ENCODE measurements around the gene SNX4.

The SNX4 gene

DNA sequence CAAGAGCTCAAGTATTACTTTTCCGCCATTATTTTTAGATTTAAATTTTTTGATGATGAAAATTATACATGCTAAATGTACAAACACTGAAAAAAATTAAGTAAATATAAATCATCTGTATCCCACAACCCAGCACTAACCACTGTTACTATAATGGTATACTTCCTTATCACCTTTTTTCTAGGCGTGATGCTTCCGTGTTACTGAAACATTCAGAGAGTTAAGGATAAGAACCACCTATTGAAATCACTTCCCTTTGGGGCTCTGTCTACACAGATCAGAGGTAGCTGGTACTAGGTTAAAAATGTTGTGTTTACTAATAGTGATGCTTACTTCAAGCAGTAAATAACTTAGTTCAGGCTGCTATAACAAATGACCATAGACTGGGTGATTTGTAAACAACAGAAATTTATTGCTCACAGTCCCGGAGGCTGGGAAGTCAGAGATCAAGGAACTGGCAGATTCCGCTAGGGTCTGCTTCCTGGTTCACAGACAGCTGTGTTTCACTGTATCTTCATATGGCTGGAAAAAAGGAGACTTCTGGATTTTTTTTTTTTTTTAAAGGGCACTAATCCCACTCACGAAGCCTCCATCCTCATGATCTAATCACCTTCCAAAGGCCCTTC lies 6.4 kb downstream of the SNX4 start:
- TF ChIP-seq CTCF (conservative IDR thresholded peaks at IDR 0.05; ENCODE audit: control insufficient read depth, insufficient read depth, low read depth, low read length): no peak
- no peak overlapping the region for H3K4me3 ChIP-seq (ENCODE audit: control insufficient read depth, low read depth, low read length)
- no peak for DNase-seq (ENCODE audit: low read depth)

DNA sequence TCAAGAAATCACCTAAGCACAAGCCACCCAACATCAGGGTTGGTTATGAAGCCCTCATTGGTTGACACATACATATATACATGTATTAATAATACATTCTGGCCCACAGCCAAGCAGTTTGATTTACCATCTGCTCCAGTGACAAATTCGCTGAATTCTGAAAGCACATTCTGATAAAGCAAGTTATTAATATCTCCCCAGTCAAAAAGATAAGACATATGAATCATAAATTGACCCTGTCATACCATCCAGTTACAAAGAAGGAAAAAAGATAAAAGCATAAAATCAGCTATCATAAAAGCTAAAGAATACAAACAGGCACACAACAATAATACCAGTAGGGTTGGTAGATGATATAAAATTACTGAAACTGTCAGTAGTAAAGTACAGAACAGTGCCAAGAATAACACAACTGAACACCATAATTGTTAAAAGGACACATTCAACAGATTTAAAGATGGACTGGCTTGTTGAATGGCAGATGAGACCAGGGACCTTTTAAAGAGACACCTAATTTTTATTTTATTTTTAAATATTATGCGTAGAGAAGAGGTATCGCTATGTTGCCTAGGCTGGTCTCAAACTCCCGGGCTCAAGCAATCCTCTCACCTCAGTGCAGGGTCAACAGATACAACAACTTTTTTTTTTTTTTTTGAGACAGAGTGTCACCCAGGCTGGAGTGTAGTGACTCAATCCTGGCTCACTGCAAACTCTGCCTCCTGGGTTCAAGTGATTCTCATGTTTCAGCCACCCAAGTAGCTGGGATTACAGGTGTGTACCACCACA lies 7.7 kb downstream of the SNX4 start:
- H3K4me3 ChIP-seq (ENCODE audit: control insufficient read depth, low read depth, low read length): no peak overlapping the region
- no peak for TF ChIP-seq CTCF (conservative IDR thresholded peaks at IDR 0.05; ENCODE audit: control insufficient read depth, insufficient read depth, low read depth, low read length)
- peak; percentile 41 for DNase-seq (ENCODE audit: low read depth)

- H3K4me3 ChIP-seq (ENCODE audit: control insufficient read depth, low read depth, low read length): no peak overlapping the region
These were observed 8.4 kb downstream of the SNX4 start for GRCh38 chr3:125511420-125512118.

GRCh38 chr3:125507128-125507527 lies 12.9 kb downstream of the SNX4 start:
- no peak overlapping the region for H3K4me3 ChIP-seq (ENCODE audit: control insufficient read depth, low read depth, low read length)
- no peak for DNase-seq (ENCODE audit: low read depth)
- no peak for TF ChIP-seq CTCF (conservative IDR thresholded peaks at IDR 0.05; ENCODE audit: control insufficient read depth, insufficient read depth, low read depth, low read length)

More at GRCh38 chr3:125511420-125512118, 8.4 kb downstream of the SNX4 start:
- no peak for DNase-seq (ENCODE audit: low read depth)
- no peak for TF ChIP-seq CTCF (conservative IDR thresholded peaks at IDR 0.05; ENCODE audit: control insufficient read depth, insufficient read depth, low read depth, low read length)

DNA sequence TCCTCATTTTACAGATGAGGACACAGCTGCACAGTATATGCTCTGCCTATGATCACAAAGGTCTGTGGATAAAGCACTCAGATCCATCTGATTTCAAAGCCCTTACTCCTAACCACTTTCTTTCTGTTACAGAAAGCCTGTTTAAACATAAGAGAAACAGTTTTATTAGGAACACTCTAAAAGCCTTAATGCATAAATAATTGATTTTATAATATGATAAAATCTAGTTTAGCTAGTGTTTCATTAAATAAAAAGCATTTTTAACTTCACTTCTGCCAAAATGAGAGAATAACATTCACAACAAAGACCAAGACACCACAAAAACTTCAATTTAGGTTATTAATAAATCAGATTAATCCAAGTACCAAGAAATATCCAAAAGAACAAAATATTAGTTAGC lies 21.4 kb downstream of the SNX4 start:
- DNase-seq (ENCODE audit: low read depth): no peak
- TF ChIP-seq CTCF (conservative IDR thresholded peaks at IDR 0.05; ENCODE audit: control insufficient read depth, insufficient read depth, low read depth, low read length): no peak
- no peak overlapping the region for H3K4me3 ChIP-seq (ENCODE audit: control insufficient read depth, low read depth, low read length)

DNA sequence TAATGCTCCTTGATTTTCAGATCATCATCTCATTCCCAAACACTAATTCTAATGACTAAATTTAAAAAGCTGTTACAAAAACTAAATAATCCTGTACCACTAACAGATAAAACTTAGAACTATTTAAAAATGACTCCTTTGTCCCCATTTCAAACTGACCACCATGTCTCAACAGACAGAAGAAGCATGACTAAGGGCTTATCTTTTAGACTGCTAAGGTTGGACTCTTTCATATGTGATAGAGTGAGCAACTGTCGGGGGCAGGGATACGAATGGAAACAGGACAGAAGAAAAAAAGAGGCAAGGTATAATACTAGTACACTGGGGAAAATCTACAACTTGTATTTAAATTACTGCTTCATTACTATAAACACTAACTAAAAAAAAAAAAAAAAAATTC lies 23.3 kb downstream of the SNX4 start:
- TF ChIP-seq CTCF (conservative IDR thresholded peaks at IDR 0.05; ENCODE audit: control insufficient read depth, insufficient read depth, low read depth, low read length): no peak
- H3K4me3 ChIP-seq (ENCODE audit: control insufficient read depth, low read depth, low read length): no peak overlapping the region
- DNase-seq (ENCODE audit: low read depth): no peak
